ENCODE measurements around the gene GSPT1.

DNA sequence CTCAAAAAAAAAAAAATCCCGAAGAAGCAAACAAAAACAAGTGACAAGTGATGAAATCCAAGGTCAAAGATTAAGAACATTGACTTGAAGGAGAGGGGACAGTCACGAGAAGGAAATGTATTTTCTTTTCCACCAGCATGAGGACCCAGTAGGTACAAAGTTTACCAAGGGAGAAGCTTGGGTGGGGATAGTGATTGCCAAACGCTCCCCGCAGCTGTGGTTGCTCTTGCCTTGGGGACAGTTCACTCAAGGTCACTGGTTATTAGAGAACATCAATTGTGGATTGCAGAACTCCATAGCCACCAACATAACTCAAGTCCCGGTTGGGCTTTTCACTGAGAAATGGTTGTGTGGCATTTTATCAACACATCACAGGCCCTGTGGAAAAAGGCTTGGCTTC is 91.4 kb downstream of the GSPT1 start:
- TF ChIP-seq POLR2A (IDR thresholded peaks at IDR 0.05; ENCODE audit: low read length) (no peak), GATA1 (IDR thresholded peaks at IDR 0.05; ENCODE audit: low read depth, low read length) (no peak)

All from erythroblast (primary cell).